ENCODE data around the gene CDC42.

CDC42 gene

DNA sequence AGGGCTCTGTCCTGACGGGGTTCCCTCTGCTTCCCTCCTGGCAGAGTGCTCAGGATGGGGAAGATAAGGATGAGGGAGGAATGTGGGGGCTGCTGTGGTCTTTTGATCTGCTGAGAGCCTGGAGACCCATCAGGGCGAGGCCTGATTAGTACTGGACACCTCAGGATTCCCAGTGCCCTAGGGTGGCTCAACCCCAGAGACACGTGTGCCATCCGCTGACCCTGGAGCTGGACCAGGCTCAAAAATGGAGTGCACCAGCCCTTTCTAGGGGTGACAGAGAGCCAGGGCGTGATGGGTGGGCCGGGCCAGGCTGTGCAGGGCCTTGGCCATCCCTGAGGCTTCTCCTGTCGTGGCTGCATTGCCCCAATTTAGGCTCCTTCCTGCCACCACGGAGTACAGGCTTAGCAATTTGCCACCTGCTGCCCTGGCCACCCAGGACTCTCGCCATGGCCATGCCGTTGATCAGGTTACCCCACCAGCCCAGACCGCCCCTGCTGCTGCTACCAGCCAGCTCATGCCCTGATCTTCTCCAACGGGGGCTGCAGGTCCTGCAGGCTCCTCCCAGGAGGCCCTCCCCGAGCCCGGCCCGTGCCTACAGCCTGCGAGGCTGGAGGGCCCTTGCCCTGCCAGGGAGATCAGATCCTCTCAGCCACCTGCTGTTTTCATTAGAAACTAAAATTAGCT lies 80.9 kb downstream of the CDC42 start:
- no peak for DNase-seq (ENCODE audit: low spot score)
- no peak for TF ChIP-seq CTCF (IDR thresholded peaks at IDR 0.05; ENCODE audit: extremely low read depth, insufficient read depth, missing control alignments)
- in situ Hi-C loops (cut with MboI; ENCODE audit: low pct_unique_long_range_greater_than_20kb, low sequenced_read_pairs, unreplicated experiment): loop anchor here (10.0 to 25.0 kb wide), 2 partner anchors 151 to 504 kb away; partner anchors contain the start of genes C1QA and C1QC

DNA sequence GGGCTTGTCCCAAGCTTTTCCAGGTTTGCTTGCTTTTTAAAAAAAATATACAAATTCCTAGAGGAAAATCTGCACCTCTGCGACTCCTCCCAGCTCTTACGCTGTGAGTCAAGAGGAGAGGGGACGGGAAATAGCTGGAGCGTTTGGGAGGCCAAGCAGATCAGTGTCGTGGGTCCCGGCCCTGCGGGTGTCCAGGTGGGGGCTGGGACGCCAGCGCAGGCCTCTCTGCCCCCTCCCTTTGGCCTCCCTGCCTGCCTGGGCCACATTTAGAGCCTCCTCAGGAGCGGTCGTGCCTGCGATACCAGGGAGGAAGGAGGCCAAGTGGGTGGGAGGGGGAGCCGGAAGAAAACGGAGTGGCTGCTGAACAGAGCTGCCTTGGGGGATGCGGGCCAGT lies 81.4 kb downstream of the CDC42 start:
- DNase-seq (ENCODE audit: low spot score): no peak
- in situ Hi-C loops (cut with MboI; ENCODE audit: low pct_unique_long_range_greater_than_20kb, low sequenced_read_pairs, unreplicated experiment): loop anchor here (10.0 to 25.0 kb wide), 2 partner anchors 151 to 503 kb away; partner anchors contain the start of genes C1QA and C1QC

DNA sequence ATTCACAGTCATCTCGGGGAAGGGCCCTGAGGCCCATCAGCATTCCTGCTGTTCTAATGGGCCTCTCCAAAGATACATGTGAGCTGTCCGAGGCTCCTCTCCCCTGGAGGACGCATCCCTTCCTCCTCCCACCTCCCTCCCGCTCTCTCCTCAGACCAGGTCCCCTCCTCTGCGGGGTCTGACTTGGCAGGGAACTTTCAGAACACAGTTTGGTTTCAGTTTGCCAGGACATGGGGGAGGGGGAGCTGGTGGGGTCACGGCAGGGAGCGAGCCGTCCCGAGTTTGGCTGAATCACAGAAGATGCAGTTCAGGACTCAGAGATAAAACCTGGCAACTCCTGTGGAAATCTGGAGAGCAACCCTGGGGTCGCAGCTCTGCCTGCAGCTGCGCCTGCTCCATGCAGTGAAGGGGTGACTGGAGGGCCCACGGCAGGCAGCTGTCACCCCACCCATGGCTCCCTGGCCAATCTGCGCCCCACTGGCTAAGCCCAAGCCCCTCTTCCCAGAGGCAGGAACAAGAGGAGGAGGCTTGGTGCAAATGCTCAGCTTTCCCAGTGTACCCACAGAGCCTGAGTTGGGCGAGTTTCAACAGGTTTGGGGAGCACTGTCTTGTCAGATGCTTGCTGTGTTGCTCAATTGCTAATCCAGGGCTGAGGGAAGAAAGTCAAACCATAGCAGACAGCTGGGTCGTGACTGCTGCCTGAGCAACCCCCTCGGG lies 84.7 kb downstream of the CDC42 start:
- in situ Hi-C loops (cut with MboI; ENCODE audit: low pct_unique_long_range_greater_than_20kb, low sequenced_read_pairs, unreplicated experiment): loop anchor here (10.0 to 25.0 kb wide), 2 partner anchors 148 to 500 kb away; partner anchors contain the start of genes C1QA and C1QC
- DNase-seq (ENCODE audit: low spot score): no peak
- no peak for TF ChIP-seq CTCF (IDR thresholded peaks at IDR 0.05; ENCODE audit: extremely low read depth, insufficient read depth, missing control alignments)

More for the DNA sequence above, 81.4 kb downstream of the CDC42 start:
- TF ChIP-seq CTCF (IDR thresholded peaks at IDR 0.05; ENCODE audit: extremely low read depth, insufficient read depth, missing control alignments): no peak

DNA sequence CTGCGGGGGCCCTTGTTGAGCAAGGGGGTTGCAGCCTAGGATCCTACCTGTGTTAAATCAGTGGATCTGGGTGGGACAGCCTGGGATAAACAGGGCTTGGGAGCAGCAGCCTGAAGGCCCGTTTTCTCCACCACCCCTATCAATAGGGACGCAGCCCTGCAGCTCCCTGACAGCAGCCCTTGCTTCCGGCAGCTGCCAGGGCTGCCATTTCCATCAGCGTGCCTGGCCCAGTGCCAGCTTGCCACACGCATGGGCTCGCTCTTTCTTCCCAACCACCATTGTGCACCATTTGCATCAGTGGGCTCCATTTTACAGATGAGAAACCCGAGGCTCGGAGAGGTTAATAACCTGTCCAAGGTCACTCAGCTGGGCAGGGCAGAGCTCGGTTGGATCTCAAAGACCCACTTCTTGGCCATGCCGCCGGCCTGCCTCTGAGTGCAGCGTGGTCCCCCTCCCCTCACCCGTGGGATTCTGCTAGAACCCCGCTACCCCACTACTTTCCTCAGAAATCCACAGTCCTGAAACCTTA lies 86.6 kb downstream of the CDC42 start:
- no peak for DNase-seq (ENCODE audit: low spot score)
- TF ChIP-seq CTCF (IDR thresholded peaks at IDR 0.05; ENCODE audit: extremely low read depth, insufficient read depth, missing control alignments): no peak

DNA sequence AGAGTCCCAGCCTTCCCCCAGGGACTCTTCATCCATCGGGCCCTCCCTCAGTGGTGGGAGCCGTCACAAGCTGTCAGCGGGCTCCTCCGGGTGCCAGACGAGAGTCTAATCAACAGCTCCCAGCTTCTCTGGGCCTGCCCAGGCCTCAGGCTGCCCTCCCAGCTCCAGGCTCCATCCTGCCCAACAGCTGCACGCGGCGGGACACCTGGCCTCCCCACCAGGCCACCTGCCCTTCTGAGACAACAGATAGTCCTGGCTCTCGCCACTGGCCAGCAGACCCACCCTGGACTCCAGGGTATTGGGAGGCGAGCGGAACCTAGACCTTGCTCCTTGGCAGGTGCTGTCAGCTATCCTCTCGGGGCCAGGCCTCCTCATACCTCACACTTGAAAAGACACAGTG lies 87.3 kb downstream of the CDC42 start:
- in situ Hi-C loops (cut with MboI; ENCODE audit: low pct_unique_long_range_greater_than_20kb, low sequenced_read_pairs, unreplicated experiment): loop anchor here (10.0 to 25.0 kb wide), 2 partner anchors 145 to 497 kb away; partner anchors contain the start of genes C1QA and C1QC
- no peak for DNase-seq (ENCODE audit: low spot score)

More for the DNA sequence above, 86.6 kb downstream of the CDC42 start:
- in situ Hi-C loops (cut with MboI; ENCODE audit: low pct_unique_long_range_greater_than_20kb, low sequenced_read_pairs, unreplicated experiment): loop anchor here (10.0 to 25.0 kb wide), 2 partner anchors 146 to 498 kb away; partner anchors contain the start of genes C1QA and C1QC

More for the DNA sequence above, 87.3 kb downstream of the CDC42 start:
- no peak for TF ChIP-seq CTCF (IDR thresholded peaks at IDR 0.05; ENCODE audit: extremely low read depth, insufficient read depth, missing control alignments)

Data from GM13977 (cell line).